GM10248 (cell line): ENCODE results near the gene MSL1.

Experiments used
- CTCF ChIA-PET: fragments of 300-600 bp; sonication (Branson Sonifier 250); formaldehyde crosslinking; extraction: SDS; loops from one replicate; lab custom pipeline; 2021; ENCODE audit warnings: antibody characterized with exemption; lab: Yijun Ruan, JAX
- POLR2A ChIA-PET: fragments of 350-650 bp; sonication (Branson Sonifier 250); formaldehyde crosslinking; extraction: SDS; loops from one replicate; lab custom pipeline; 2020; ENCODE audit warnings: antibody characterized with exemption; lab: Yijun Ruan, JAX
- DNase-seq: peaks from one replicate; pipeline ENCODE4 v3.0.0; 2012; ENCODE audit errors: extremely low spot score
- CTCF ChIP-seq: IDR thresholded peaks from 2 replicates; pipeline ENCODE4 v1.5.1; 2012; ENCODE audit warnings: mild to moderate bottlenecking, low read depth; ENCODE audit errors: extremely low read depth, missing control alignments, control extremely low read depth

MSL1 gene

GRCh38 chr17:40095944-40096791 is 25.6 kb upstream of the MSL1 start:
- ChIA-PET POLR2A (no interaction called here), CTCF (interaction anchor here (1.3 to 10.7 kb wide), 5 partner anchors 10 to 116 kb away, joined by 3 to 180 read pairs (median 14); partner anchors contain the start of gene PSMD3)
- DNase-seq, result peak; percentile 96
- no peak for TF ChIP-seq CTCF

GRCh38 chr17:40097087-40097486 is 24.7 kb upstream of the MSL1 start:
- ChIA-PET POLR2A (no interaction called here), CTCF (interaction anchor here (1.3 to 10.7 kb wide), 5 partner anchors 11 to 117 kb away, joined by 3 to 180 read pairs (median 25); partner anchors contain the start of gene PSMD3)
- DNase-seq, result no peak
- TF ChIP-seq CTCF, result no peak

GRCh38 chr17:40097931-40098845 is 23.6 kb upstream of the MSL1 start:
- TF ChIP-seq CTCF, result no peak
- no peak for DNase-seq
- CTCF ChIA-PET, result interaction anchor here (1.0 to 10.7 kb wide), 10 partner anchors 10 to 477 kb away, joined by 3 to 180 read pairs (median 4); partner anchors contain the start of genes PSMD3 and THRA
- POLR2A ChIA-PET, result interaction anchor here (1.0 kb wide), 1 partner anchor 24 kb away, joined by 3 read pairs; the partner anchor contains the start of gene MSL1

GRCh38 chr17:40098846-40099618 is 22.7 kb upstream of the MSL1 start:
- CTCF ChIA-PET, result interaction anchor here (0.6 to 10.7 kb wide), 13 partner anchors 11 to 477 kb away, joined by 3 to 180 read pairs (median 4); partner anchors contain the start of genes PSMD3 and THRA
- TF ChIP-seq CTCF, result no peak
- DNase-seq, result peak; percentile 94
- POLR2A ChIA-PET, result interaction anchor here (1.0 to 1.5 kb wide), 2 partner anchors 23 to 25 kb away, joined by 3 read pairs; partner anchors contain the start of gene MSL1

GRCh38 chr17:40099619-40100418 is 22.0 kb upstream of the MSL1 start:
- ChIA-PET CTCF (interaction anchor here (1.0 to 10.7 kb wide), 10 partner anchors 12 to 72 kb away, joined by 3 to 180 read pairs (median 6); no protein-coding TSS in a partner anchor), POLR2A (interaction anchor here (1.0 to 1.5 kb wide), 2 partner anchors 22 to 24 kb away, joined by 3 read pairs; partner anchors contain the start of gene MSL1)
- DNase-seq, result no peak
- no peak for TF ChIP-seq CTCF
